GM12865 (cell line): Measurements from ENCODE around the gene LURAP1L.

Experiments
- DNase-seq: peaks from one replicate; pipeline ENCODE4 v3.0.0; 2010; ENCODE audit warnings: low read depth
- H3K4me3 ChIP-seq: 2 replicates; pipeline ENCODE4 v1.5.1; 2011; ENCODE audit warnings: mild to moderate bottlenecking, low read depth, low read length, control low read depth
- TF ChIP-seq, protein P1 (sequence below): IDR thresholded peaks from 2 replicates; pipeline ENCODE4 v1.5.1; 2011; ENCODE audit warnings: low read length, control low read depth, low read depth, inconsistent platforms; ENCODE audit not compliant: insufficient read depth; ENCODE audit errors: missing control alignments

LURAP1L gene

DNA sequence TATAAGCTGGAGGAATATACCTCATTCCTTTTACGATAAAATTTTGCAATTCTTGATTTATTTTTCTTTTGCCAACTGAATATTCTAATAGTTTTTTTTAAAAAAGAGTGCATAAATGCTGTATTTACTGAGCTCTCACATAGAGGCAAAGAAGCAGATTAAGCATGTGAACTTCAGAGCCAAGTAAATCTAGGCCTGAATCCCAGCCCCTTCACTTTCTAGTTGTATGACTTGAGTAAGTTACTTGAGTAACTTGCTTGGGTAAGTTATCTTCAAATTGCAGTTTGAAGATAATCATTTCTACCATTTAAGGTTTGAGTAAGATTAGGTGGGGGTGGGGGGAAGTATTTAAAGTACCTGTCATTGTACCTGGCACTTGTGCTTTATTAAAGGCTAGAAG, 21.8 kb downstream of the LURAP1L start:
- TF ChIP-seq, protein P1, sequence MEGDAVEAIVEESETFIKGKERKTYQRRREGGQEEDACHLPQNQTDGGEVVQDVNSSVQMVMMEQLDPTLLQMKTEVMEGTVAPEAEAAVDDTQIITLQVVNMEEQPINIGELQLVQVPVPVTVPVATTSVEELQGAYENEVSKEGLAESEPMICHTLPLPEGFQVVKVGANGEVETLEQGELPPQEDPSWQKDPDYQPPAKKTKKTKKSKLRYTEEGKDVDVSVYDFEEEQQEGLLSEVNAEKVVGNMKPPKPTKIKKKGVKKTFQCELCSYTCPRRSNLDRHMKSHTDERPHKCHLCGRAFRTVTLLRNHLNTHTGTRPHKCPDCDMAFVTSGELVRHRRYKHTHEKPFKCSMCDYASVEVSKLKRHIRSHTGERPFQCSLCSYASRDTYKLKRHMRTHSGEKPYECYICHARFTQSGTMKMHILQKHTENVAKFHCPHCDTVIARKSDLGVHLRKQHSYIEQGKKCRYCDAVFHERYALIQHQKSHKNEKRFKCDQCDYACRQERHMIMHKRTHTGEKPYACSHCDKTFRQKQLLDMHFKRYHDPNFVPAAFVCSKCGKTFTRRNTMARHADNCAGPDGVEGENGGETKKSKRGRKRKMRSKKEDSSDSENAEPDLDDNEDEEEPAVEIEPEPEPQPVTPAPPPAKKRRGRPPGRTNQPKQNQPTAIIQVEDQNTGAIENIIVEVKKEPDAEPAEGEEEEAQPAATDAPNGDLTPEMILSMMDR, result no peak
- H3K4me3 ChIP-seq, result no peak overlapping the region
- no peak for DNase-seq

DNA sequence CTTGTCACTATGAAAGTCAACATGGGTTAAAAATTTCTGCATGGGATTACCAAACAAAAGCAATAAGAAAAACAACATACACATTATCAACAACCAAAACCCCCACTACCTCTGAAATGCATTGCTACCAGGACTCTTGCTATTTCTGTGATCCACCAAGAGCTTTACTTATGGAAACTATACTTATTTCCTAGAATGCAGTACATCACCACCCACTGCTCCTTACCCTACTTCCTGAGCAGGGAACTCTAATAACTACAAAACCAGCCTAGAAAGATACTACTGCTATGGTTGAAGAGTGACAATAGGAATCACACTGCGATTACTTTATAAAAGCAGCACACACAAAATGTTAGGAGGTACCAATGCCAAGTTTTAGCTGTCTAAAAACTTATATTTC, 22.2 kb downstream of the LURAP1L start:
- TF ChIP-seq, protein P1, result no peak
- no peak for DNase-seq
- H3K4me3 ChIP-seq, result no peak overlapping the region

DNA sequence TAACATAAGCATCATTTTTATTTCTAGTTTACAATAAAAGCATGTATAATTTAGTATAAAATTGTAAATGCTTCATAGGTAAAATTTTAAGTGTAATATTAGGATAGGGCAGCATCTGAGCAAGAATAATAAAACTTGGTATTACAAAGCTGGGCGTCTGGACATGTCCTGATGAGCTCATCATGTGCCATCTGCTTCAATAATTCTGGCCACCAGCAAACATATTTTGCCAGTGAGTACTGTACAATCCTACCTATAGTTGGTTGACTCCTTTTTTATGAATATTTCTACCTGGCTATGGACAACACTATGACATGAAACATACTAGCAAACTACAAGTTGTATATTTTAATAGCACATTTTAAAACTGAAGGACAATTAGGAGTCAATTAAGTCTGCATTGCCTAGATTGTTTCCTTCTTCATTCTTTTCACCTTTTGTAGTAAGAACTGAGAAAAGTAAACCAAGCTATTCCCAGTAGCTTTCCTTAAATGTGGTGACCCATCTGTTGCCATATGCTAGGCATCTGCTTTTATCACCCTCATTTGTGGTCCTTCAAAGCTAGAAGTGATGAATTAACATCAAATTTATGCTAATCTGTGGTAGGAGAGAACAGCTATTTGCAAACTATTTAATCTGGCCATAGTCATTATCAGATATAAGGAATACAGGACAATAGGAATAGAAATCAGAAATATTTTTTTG, 23.4 kb downstream of the LURAP1L start:
- H3K4me3 ChIP-seq, result no peak overlapping the region
- TF ChIP-seq, protein P1, result no peak
- no peak for DNase-seq

DNA sequence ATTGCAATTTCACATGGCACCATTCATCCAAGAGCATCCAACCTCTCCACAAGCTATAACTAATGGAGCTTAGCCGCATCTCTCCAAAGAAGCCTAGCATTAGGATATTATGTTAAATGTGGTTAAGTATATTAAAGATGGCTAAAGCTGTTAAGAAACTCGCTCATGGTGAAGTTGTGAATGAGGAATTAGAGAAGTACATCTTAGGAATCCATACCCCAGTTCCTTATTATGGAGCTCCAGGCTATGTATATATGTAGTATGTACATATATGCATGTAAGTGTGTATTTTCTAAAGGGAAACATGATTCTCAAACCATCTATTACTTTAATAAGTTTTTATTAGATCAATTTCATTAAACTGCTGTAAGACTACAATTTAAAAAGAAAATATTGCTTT, 26.4 kb downstream of the LURAP1L start:
- DNase-seq, result no peak
- H3K4me3 ChIP-seq, result no peak overlapping the region
- TF ChIP-seq, protein P1, result no peak

DNA sequence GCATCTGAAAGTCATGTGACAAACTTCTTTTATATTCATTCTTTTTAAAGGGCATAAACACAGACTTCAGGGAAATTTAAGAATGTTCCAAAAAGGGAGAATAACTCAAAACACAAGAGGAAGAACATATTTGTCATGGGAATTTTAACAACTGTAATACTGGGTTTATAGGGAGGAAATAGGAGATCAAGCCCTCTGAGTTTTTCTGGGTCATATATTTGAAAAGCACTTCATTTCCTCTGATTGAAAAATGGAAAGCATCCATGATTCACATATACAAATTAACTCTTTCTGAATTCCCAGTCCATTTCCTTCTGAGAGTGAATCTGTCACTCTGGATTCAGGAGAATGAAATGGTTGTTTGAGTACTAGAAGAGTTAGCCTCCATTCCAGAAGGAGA, 26.8 kb downstream of the LURAP1L start:
- TF ChIP-seq, protein P1, result no peak
- DNase-seq, result no peak
- H3K4me3 ChIP-seq, result no peak overlapping the region

DNA sequence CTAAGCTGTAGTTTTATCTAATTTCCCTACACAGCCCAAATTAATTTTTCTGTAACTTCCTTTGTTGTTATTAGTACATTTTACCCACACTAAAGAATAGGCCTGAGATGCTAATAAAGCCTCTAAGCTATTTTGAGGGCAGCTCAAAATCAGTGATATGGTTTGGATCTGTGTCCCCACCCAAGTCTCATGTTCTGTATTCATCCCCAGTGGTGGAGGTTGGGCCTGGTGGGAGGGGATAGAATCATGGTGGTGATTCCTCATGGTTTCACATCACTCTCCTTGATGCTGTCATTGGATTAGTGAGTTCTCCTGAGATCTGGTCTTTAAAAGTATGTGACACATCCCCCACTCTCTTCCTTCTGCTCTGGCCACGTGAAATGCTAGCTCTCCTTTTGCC, 27.3 kb downstream of the LURAP1L start:
- TF ChIP-seq, protein P1, result no peak
- DNase-seq, result no peak
- H3K4me3 ChIP-seq, result no peak overlapping the region

DNA sequence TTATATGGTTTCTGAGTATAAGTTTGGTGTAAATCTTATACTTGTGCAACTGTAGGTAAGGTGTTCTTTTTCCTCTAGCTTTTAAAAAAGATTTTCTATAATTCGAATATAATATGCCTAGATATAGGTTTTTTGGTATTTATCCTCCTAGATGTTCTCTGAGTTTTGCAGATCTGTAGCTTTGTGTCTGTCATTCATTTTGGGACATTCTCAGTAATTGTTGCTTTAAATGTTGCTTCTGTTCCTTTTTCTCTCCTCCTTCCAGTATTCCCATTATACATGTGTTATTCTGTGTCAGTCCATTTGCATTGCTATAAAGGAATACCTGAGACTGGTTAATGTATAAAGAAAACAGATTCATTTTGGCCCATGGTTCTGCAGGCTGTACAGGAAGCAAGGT, 33.7 kb downstream of the LURAP1L start:
- DNase-seq, result no peak
- no peak overlapping the region for H3K4me3 ChIP-seq
- TF ChIP-seq, protein P1, result no peak
